Epithelial cell of proximal tubule (primary cell): Measurements from ENCODE around the gene PREX1. TPM values are rescaled to one million over a fixed set of nuclear protein-coding genes. Genes with fewer than 3 reads are reported as not detected.

Experiments used
- DNase-seq: peaks from one replicate; pipeline ENCODE4 v3.0.0-alpha.2; 2011; ENCODE audit warnings: low read depth
- H3K4me3 ChIP-seq: 2 replicates; pipeline ENCODE4 v1.5.1; 2011; ENCODE audit warnings: low read depth, mild to moderate bottlenecking, low read length
- total RNA-seq: library from RNA; depleted of rRNA; stranded (reverse); fragments of >200 nt; gene quantifications from 2 replicates; pipeline ENCODE4 v1.2.3, GENCODE V29; 2015
- TF ChIP-seq, protein P1 (sequence below): conservative IDR thresholded peaks from 2 replicates; pipeline ENCODE4 v1.5.1; 2012; ENCODE audit warnings: low read depth, mild to moderate bottlenecking, low read length

The PREX1 gene
- total RNA-seq, 1 donor from 2014 or later: 4.7 TPM

DNA sequence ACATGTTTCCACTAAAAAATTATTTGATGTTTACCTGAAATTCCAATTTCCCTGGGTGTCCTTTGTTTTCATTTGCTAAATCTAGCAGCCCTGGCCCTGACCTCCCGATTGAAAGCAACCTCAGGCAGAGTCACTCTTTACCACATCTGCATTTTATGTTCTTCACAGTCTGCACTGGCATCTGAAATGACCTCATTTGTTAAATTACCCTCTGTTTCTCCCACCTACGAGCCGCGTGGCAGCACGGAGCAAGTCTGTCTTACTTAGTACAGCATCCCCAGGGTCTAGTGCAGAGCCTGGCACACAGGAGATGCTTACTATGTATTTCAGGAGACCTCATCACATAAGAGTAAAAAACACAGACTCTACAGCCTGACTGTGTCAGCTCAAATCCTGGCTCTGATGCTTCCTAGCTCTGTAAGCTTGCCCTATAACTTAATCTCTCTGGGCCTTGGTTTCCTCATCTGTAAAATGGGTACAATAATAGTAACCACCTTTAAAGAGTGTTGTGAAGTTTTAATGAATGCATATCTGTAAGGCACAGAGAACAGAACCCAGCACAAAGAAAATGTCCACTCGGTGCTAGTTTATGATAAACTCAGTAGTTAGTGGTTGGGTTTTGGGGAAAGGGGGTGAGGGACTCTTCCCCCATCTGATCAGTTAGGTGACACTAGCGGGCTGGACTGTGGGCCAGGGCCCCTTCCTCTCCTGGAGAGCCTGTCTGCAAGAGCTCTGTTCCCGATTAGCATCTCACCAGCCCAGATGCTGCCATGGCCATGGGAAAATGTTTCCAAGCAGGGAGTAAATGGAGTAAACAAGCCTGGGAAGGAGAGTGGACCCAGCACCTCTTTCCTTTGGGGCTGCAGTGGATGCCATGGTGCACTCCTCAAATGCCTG is 88.2 kb downstream of the PREX1 start:
- H3K4me3 ChIP-seq: no peak overlapping the region
- DNase-seq: no peak
- TF ChIP-seq, protein P1, sequence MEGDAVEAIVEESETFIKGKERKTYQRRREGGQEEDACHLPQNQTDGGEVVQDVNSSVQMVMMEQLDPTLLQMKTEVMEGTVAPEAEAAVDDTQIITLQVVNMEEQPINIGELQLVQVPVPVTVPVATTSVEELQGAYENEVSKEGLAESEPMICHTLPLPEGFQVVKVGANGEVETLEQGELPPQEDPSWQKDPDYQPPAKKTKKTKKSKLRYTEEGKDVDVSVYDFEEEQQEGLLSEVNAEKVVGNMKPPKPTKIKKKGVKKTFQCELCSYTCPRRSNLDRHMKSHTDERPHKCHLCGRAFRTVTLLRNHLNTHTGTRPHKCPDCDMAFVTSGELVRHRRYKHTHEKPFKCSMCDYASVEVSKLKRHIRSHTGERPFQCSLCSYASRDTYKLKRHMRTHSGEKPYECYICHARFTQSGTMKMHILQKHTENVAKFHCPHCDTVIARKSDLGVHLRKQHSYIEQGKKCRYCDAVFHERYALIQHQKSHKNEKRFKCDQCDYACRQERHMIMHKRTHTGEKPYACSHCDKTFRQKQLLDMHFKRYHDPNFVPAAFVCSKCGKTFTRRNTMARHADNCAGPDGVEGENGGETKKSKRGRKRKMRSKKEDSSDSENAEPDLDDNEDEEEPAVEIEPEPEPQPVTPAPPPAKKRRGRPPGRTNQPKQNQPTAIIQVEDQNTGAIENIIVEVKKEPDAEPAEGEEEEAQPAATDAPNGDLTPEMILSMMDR: no peak

GRCh38 chr20:48738399-48739304 is 89.1 kb downstream of the PREX1 start:
- H3K4me3 ChIP-seq: no peak overlapping the region
- TF ChIP-seq, protein P1: no peak
- no peak for DNase-seq

GRCh38 chr20:48738094-48738398 is 89.8 kb downstream of the PREX1 start:
- no peak for DNase-seq
- TF ChIP-seq, protein P1: no peak
- H3K4me3 ChIP-seq: no peak overlapping the region

GRCh38 chr20:48737434-48738093 is 90.2 kb downstream of the PREX1 start:
- no peak for DNase-seq
- TF ChIP-seq, protein P1: no peak
- no peak overlapping the region for H3K4me3 ChIP-seq

- no peak overlapping the region for H3K4me3 ChIP-seq
- TF ChIP-seq, protein P1: no peak
- no peak for DNase-seq
These were observed 91.2 kb downstream of the PREX1 start for GRCh38 chr20:48736636-48737035.

- TF ChIP-seq, protein P1: no peak
- no peak overlapping the region for H3K4me3 ChIP-seq
- no peak for DNase-seq
These were observed 91.6 kb downstream of the PREX1 start for GRCh38 chr20:48736231-48736630.
